Anterior cingulate cortex (tissue), 58 donors: ENCODE measurements around the gene DLG4.

Source experiments
- DNase-seq, 58 donors: peaks; one replicate each; lab custom pipeline; 2025; lab: John Stamatoyannopoulos, UW

Gene DLG4

GRCh38 chr17:7219812-7220592, at the start of gene DLG4, which contains the start of gene ACADVL:
Gene DLG4, minus strand, starts transcription at chr17:7219836.
Gene ACADVL, plus strand, starts transcription at chr17:7219938. Its CDS starts 47 bp downstream, at chr17:7219985.
- DNase-seq, result peak; percentile 40 to 95 (median 84)

DNA sequence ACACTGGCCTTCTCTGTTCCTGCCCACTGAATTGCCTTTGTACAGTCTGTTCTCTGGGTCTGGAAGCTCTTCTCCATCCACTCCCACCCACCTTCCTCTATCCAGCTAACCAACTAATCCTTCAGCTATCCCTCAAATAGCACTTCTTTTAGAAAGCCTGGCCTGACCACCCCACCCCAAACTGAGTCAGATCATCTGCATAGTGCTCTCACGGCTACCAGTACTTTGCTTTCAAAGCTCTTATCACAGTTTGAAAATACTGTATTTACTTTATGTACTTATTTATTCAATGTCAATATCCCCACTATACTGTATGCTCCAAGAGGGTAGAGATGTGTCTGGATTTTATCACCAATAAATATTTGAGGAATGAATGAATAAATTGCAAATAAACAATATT, 47.1 kb upstream of the DLG4 start:
- DNase-seq, result no peak

DNA sequence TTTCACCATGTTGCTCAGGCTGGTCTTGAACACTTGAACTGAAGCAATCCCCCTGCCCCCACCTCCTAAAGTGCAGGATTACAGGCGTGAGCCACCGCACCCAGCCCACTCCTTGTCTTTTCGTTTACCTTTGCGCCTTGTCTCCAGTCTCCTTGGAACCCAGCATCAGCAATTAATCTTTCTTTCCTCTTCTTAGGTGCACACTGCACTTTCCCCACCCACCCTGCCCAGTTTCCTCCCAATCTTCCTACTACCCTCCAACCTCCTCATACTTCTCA, 44.1 kb upstream of the DLG4 start:
- no peak for DNase-seq

- no peak for DNase-seq
These were observed 43.5 kb upstream of the DLG4 start for GRCh38 chr17:7262935-7263800.

DNA sequence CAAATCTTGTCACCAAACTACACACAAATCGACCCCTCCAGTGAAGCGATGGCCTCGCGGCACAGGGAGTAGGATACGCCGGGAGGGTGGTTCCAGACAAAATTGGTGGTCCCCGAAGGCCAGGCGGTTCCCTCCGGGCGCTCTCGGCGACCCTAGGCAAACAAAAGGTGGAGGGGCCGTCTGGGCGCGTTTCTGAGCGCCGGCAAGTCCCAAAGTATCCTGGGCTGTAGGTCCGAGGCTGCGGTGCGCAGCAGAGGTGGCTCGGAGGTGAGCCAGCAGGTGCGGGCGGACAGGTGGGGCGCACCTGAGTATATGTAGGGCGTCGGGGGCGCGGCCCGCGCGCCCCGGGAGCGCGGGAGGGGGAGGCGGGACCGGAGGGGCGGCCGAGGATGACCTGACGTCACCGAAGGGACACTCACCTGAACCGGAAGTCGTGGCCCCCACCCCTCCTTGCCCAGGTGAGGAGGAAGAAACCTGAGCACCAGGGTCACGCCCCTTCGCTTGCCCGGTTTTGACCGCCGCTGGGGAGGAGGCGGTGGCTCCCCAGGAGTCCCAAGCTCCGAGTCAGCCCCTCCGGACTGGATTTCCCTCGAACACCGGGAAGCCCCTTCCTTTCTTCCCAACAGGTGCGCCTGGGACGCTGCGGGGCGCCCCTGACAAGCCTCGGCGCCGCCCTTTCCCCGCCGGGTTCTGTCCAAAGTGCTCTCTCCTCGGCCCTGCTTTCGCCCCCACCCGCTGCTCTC, 42.7 kb upstream of the DLG4 start, which contains the start of gene CLDN7:
TSS of gene CLDN7 (minus strand) at position 287 of the 743 bp plus-strand sequence. CDS start 435 bp downstream, outside the sequence.
- no peak for DNase-seq

GRCh38 chr17:7261379-7262191, 41.9 kb upstream of the DLG4 start:
- DNase-seq, result no peak

DNA sequence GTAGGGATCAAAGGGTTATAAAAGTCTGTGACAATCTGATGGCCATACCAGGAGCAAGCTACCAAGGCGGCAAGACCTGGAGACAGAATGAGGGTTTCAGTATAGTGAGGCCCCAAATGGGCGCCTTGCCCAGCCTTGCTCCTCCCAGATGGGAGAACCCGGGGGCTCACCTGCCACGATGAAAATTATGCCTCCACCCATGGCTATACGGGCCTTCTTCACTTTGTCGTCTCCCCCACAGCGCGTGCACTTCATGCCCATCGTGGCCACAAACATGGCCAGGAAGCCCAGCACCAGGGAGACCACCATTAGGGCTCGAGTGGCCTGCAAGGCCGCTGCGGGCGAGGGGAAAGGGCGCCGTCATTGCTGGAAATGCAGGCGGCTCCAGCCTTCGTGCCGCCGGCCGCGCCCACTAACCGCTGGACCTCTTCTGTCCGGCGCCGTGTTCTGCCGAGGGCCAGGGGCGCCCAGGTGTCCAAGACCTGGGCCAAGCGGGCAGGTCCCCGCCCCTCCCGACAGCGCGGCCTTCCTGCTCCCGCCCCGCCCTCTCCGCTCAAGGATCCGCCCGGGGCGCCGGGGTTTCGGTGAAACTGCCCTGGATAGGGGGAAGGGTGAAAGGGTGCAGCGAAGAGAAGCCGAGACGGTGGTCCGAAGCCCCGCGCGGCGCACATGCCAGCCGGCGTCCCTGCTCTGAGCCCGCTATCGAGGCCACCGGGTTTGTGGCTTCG, 41.2 kb upstream of the DLG4 start:
- DNase-seq, result no peak

DNA sequence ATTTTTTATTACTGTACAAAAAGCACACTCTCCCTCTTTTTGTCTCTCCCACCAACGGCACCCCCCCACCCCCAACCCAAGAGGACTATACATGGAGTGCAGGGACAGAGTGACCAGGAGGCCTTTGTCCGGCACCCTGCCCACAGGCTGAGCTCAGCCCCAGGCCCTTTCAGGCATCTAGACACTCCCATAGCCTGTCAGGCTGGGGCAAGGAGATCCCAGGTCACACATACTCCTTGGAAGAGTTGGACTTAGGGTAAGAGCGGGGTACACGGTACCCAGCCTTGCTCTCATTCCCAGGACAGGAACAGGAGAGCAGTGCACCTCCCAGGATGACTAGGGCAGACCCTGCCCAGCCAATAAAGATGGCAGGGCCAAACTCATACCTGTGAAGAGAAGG, 40.5 kb upstream of the DLG4 start:
- DNase-seq, result no peak

- DNase-seq, result no peak
These were observed 39.9 kb upstream of the DLG4 start for GRCh38 chr17:7259555-7259889.

DNA sequence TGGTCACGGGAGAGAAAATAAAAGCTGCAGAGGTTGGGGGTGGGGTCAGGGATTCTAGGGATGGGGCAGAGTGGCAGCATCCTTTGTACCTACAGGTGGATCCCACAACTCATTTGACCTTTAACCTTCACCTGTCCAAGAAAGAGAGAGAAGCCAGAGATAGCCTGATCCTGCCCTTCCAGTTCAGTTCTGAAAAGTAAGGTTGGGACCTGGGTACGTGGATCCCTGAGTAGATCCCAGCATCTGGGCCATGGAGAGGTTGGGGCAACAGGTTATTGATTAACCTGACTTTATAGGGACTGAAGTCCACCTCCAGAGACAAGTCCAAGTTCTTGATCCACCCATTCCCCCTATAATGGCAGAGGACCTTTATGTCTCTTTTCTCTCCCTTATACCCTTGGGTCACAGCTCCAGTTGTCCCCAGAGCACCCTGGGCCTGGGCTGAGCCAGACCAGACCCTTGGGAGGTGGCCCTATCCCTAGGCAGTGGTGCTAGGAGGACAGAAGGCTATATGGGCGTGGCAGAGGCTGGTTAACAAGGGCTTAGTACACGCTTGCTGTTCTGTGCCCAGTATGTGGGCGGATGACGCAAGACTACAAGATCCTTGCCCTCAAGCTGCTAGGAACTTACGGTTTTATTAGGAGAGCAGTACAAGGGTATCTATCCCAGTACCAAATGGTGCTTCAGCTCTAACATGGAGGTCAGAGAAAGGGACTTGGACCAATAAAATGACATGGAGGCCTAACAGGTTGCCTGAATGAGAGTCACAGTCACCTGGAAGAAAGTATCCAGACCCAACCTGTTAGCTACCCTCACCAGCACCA, 39.3 kb upstream of the DLG4 start:
- DNase-seq, result no peak

DNA sequence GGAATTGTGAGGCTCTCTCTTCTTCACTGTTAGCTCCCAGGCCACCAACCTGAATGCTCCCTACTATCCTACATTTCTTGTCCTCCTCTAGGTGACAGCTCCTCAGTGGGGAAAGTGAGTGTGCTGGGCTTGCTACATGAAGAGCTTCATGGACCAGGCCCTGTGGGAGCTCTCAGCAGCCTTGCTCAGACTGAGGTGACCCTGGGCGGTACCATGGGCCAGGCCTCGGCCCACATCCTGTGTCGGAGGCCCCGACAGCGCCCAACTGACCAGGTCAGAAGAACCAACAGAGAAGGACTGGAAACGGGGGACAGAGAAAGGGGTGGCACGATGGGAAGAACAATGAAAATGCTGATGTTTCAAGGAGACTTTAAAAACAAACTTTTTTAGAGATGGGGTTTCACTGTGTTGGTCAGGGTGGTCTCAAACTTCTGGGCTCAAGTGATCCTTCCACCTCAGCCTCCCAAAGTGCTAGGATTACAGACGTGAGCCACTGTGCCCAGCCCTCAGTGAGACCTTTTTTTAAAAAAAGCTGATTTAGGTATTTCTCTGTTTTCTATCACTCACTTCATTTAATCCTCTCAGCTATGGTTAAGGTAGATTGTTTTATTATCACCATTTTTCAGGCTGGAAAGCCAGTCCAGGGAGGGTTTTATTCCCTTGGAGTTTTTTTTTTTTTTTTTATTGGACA, 37.3 kb upstream of the DLG4 start:
- DNase-seq, result no peak

GRCh38 chr17:7254511-7254910, 34.9 kb upstream of the DLG4 start:
- no peak for DNase-seq

GRCh38 chr17:7253082-7253481, 33.4 kb upstream of the DLG4 start:
- DNase-seq, result no peak

GRCh38 chr17:7252176-7253043, 32.8 kb upstream of the DLG4 start, which contains the start of gene ELP5:
Gene ELP5, plus strand, starts transcription at chr17:7252215. Its CDS starts 336 bp downstream, at chr17:7252551.
- peak in 57 of 58 donors; percentile 68 to 94 (median 88) for DNase-seq

GRCh38 chr17:7251661-7252175, 32.1 kb upstream of the DLG4 start, which contains the start of gene CTDNEP1:
Gene CTDNEP1, minus strand, starts transcription at chr17:7251734. Its CDS starts 438 bp downstream, at chr17:7251296.
- peak; percentile 84 to 100 (median 98) for DNase-seq
